Ishikawa (cell line): ENCODE data around the gene TRDMT1.

Experiments used
- CEBPB ChIP-seq: IDR thresholded peaks from 2 replicates; pipeline ENCODE4 v1.6.1; 2012
- CREB1 ChIP-seq: IDR thresholded peaks from 2 replicates; pipeline ENCODE4 v1.6.1; 2012; ENCODE audit warnings: low read depth
- EGR1 ChIP-seq: IDR thresholded peaks from 2 replicates; pipeline ENCODE4 v1.6.1; 2012
- EP300 ChIP-seq: IDR thresholded peaks from 2 replicates; pipeline ENCODE4 v1.6.1; 2012; ENCODE audit warnings: borderline replicate concordance
- FOXM1 ChIP-seq: IDR thresholded peaks from 2 replicates; pipeline ENCODE4 v1.6.1; 2012; ENCODE audit warnings: low read depth, borderline replicate concordance
- NFIC ChIP-seq: IDR thresholded peaks from 2 replicates; pipeline ENCODE4 v1.6.1; 2012
- RAD21 ChIP-seq: IDR thresholded peaks from 2 replicates; pipeline ENCODE4 v1.6.1; 2012; ENCODE audit warnings: low read depth
- TAF1 ChIP-seq: IDR thresholded peaks from 2 replicates; pipeline ENCODE4 v1.6.1; 2012; ENCODE audit warnings: low read depth, mild to moderate bottlenecking
- TCF12 ChIP-seq: IDR thresholded peaks from 2 replicates; pipeline ENCODE4 v1.6.1; 2012; ENCODE audit warnings: low read depth
- TEAD4 ChIP-seq: IDR thresholded peaks from 2 replicates; pipeline ENCODE4 v1.6.1; 2012
- USF1 ChIP-seq: IDR thresholded peaks from 2 replicates; pipeline ENCODE4 v1.6.1; 2012
- YY1 ChIP-seq: IDR thresholded peaks from 2 replicates; pipeline ENCODE4 v1.6.1; 2012; ENCODE audit warnings: low read depth
- ZBTB7A ChIP-seq: IDR thresholded peaks from 2 replicates; pipeline ENCODE4 v1.6.1; 2012; ENCODE audit warnings: low read depth
- TF ChIP-seq, protein P1 (sequence below): IDR thresholded peaks from 2 replicates; pipeline ENCODE4 v1.6.1; 2012
- TF ChIP-seq, protein P2 (sequence below): IDR thresholded peaks from 2 replicates; pipeline ENCODE4 v1.6.1; 2012; ENCODE audit warnings: low read depth, mild to moderate bottlenecking

TRDMT1 gene

DNA sequence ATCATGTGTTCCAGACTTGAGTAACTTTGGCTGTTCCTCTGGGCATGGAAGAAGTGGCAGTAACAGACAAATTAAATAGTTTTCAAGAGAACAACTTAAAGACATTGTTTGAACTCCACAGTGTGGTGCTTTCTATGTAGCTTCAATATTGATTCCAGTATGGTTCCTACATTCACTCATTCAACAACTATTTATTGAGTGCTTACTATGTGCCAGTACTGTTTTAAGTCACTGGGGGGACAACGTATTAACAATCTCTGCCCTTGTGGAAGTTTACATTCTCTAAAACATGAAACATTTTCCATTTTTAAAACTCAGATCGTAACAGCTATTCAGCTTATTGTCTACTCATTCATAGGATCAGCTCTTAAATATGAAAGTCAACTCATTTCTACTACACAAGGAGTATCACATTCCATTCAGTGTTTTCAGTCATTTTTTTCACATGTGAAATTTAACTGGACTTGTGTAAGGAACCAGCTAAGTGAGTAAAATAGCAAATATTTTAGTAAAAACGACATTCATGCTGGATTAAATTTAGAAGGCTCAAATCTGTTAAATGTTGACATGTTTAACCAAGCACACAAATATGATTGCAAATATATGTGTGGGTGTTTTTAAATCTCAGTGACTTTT is 58.3 kb downstream of the TRDMT1 start:
- no peak for TF ChIP-seq EP300
- no peak for TF ChIP-seq NFIC
- TF ChIP-seq CEBPB = no peak
- no peak for TF ChIP-seq CREB1

- no peak for TF ChIP-seq EGR1
- TF ChIP-seq TCF12 = no peak
- no peak for TF ChIP-seq FOXM1
- TF ChIP-seq CEBPB = no peak
- TF ChIP-seq USF1 = no peak
- TF ChIP-seq, protein P1, sequence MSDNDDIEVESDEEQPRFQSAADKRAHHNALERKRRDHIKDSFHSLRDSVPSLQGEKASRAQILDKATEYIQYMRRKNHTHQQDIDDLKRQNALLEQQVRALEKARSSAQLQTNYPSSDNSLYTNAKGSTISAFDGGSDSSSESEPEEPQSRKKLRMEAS = no peak
Measured at GRCh38 chr10:17141504-17142229, 59.8 kb downstream of the TRDMT1 start.

- TF ChIP-seq RAD21 (no peak), EGR1 (no peak), CEBPB (no peak), NFIC (no peak), FOXM1 (no peak), TEAD4 (no peak), TAF1 (no peak), CREB1 (no peak), EP300 (no peak), YY1 (no peak)
- TF ChIP-seq, protein P1 = no peak
- TF ChIP-seq, protein P2, sequence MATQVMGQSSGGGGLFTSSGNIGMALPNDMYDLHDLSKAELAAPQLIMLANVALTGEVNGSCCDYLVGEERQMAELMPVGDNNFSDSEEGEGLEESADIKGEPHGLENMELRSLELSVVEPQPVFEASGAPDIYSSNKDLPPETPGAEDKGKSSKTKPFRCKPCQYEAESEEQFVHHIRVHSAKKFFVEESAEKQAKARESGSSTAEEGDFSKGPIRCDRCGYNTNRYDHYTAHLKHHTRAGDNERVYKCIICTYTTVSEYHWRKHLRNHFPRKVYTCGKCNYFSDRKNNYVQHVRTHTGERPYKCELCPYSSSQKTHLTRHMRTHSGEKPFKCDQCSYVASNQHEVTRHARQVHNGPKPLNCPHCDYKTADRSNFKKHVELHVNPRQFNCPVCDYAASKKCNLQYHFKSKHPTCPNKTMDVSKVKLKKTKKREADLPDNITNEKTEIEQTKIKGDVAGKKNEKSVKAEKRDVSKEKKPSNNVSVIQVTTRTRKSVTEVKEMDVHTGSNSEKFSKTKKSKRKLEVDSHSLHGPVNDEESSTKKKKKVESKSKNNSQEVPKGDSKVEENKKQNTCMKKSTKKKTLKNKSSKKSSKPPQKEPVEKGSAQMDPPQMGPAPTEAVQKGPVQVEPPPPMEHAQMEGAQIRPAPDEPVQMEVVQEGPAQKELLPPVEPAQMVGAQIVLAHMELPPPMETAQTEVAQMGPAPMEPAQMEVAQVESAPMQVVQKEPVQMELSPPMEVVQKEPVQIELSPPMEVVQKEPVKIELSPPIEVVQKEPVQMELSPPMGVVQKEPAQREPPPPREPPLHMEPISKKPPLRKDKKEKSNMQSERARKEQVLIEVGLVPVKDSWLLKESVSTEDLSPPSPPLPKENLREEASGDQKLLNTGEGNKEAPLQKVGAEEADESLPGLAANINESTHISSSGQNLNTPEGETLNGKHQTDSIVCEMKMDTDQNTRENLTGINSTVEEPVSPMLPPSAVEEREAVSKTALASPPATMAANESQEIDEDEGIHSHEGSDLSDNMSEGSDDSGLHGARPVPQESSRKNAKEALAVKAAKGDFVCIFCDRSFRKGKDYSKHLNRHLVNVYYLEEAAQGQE = no peak
Measured at GRCh38 chr10:17140386-17140761, 61.1 kb downstream of the TRDMT1 start.

DNA sequence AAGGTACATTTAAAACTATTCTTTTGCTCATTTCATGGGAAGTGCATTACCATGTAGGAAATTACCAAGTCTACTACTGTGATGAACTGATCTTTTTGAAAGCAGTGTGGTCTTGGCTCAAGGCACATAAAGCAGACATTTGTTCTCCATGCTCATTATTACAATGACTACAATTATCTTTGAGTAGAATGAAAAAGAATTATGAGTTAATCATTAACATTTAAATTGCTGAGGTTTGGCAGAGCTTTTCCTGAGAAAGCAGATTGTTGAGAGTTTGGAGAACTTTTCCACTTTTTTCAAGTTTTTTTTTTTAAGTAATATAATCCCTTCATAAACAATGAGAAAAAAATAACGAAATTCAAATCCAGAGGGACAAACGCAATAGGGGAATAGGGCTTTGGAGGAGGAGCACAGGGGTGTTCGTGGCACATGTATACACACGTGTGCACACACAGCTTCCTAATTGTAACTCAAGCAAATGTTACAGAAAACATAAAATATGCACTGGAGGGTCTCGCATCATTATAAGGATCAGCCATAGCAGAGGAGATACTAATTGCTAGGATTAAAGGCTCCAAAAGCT is 62.9 kb downstream of the TRDMT1 start:
- TF ChIP-seq EP300 = no peak
- TF ChIP-seq TCF12 = no peak

DNA sequence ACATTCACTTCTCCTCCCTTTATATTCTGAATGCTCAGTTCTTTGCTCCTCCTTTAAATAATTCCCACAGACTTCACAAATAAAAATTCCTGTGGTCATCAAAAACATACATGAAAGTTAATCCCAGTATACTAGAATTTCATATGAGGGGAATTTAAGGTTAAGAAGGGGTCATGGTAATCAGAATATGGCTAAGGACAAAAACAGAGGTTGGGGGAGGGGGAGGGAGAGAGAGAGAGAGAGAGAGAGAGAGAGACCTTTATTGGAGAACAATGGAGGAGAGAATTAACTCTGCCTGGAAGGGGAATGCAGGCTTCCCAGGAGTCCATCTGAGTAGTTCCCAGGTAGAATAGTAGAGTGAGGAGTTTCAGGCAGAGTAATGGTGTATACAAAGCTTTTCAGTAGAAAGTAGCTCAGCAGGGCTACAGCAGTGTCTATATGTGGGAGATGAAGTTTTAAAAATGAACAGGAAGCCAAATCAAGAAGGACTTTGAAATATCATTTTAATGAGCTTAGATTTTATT is 66.7 kb downstream of the TRDMT1 start:
- TF ChIP-seq TEAD4 (no peak), EP300 (no peak), NFIC (no peak), USF1 (no peak), CREB1 (no peak), EGR1 (no peak), RAD21 (no peak), ZBTB7A (no peak)
- TF ChIP-seq, protein P1 = no peak

DNA sequence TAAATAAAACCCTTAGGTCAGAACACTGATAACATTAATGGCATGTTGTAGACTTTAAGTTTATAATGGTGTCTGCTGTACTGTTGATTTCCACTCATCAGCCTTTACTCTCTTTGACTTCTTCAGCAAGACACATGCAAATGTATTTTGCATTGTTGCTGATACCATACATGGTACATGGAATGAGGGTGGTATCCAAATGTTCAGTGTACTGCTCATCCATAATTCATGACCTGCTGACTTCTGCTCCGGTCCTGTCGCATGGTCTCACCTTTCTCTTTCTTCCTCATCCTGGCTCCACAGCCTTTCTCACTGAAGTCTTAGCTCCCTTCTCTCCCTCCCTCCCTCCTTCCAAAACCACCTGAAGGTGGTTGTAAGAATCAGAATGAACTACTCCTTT is 67.2 kb downstream of the TRDMT1 start:
- TF ChIP-seq YY1 = no peak
- TF ChIP-seq USF1 = no peak
- TF ChIP-seq, protein P2 = no peak
- no peak for TF ChIP-seq CEBPB
- TF ChIP-seq CREB1 = no peak
- TF ChIP-seq TEAD4 = no peak
- TF ChIP-seq EGR1 = no peak
- TF ChIP-seq, protein P1 = no peak
- TF ChIP-seq NFIC = no peak
- no peak for TF ChIP-seq FOXM1
- TF ChIP-seq TCF12 = no peak
- no peak for TF ChIP-seq EP300
- no peak for TF ChIP-seq TAF1
